ENCODE results near the gene SUGP2.

SUGP2 gene

GRCh38 chr19:19034204-19034624 lies 897 bp upstream of the SUGP2 start:
- Histone ChIP-seq H4K5ac (ENCODE audit: low read length) (no peak overlapping the region), H3K56ac (ENCODE audit: low read length) (peak overlapping the region; percentile 99), H3K23ac (ENCODE audit: low read length) (no peak overlapping the region), H3K4ac (ENCODE audit: low read depth, low read length) (peak overlapping the region; percentile 66), H3K27ac (ENCODE audit: low read depth, low read length) (peak overlapping the region; percentile 96), H3K9ac (ENCODE audit: low read length) (peak overlapping the region; percentile 86), H2BK120ac (ENCODE audit: low read depth, low read length) (no peak overlapping the region), H3K4me2 (ENCODE audit: low read length) (peak overlapping the region; percentile 90), H3K27me3 (ENCODE audit: insufficient read depth, low read length, poor library complexity) (no peaks in the 10 kb centered on the region), H3K18ac (ENCODE audit: low read length) (peak overlapping the region; percentile 29), H4K8ac (ENCODE audit: low read depth, low read length) (peak overlapping the region; percentile 30), H2BK15ac (replicated peaks; ENCODE audit: low read depth) (no peak overlapping the region), H3K36me3 (ENCODE audit: control insufficient read depth, insufficient read depth, low read length) (peaks cover 2% of the 10 kb centered on the region), H3K4me1 (ENCODE audit: control insufficient read depth, low read depth, low read length) (peaks cover 1% of the 10 kb centered on the region), H3K79me2 (ENCODE audit: control insufficient read depth, insufficient read depth, low read length) (peaks cover 45% of the 10 kb centered on the region), H3K79me1 (ENCODE audit: low read length) (peaks cover 14% of the 10 kb centered on the region), H2BK5ac (ENCODE audit: low read length) (peak overlapping the region; percentile 27), H3K4me3 (ENCODE audit: low read length) (peak overlapping the region; percentile 76), H2AK5ac (ENCODE audit: low read length) (peak overlapping the region; percentile 48)
- DNase-seq, result peak; percentile 90
- no CpG with 5 or more reads among the region's 10 CpGs for WGBS (ENCODE audit: extremely low coverage, insufficient coverage, low lambda C conversion rate)

DNA sequence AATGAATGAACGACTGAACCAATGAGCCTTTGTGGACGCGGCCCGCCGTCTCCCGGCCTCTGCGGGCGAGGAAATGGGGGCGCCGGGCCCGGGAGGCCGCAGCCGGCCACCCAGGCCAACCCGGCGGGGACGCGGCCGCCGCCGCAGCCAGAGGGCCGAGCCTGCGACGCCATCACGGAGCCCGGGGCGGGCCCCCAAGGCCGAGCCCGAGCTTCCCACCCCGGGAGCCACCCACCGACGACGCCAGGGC lies 216 bp downstream of the SUGP2 start:
- H4K5ac ChIP-seq (ENCODE audit: low read length), result no peak overlapping the region
- H4K8ac ChIP-seq (ENCODE audit: low read depth, low read length), result no peak overlapping the region
- H2BK15ac ChIP-seq (replicated peaks; ENCODE audit: low read depth), result no peak overlapping the region
- no CpG with 5 or more reads among the region's 32 CpGs for WGBS (ENCODE audit: extremely low coverage, insufficient coverage, low lambda C conversion rate)
- peak overlapping the region; percentile 92 for H3K56ac ChIP-seq (ENCODE audit: low read length)
- peaks cover 6% of the 10 kb centered on the region for H3K36me3 ChIP-seq (ENCODE audit: control insufficient read depth, insufficient read depth, low read length)
- no peaks in the 10 kb centered on the region for H3K27me3 ChIP-seq (ENCODE audit: insufficient read depth, low read length, poor library complexity)
- peaks cover 14% of the 10 kb centered on the region for H3K79me1 ChIP-seq (ENCODE audit: low read length)
- peak overlapping the region; percentile 90 for H3K9ac ChIP-seq (ENCODE audit: low read length)
- H3K4ac ChIP-seq (ENCODE audit: low read depth, low read length), result peak overlapping the region; percentile 40
- no peak overlapping the region for H2AK5ac ChIP-seq (ENCODE audit: low read length)
- H3K4me2 ChIP-seq (ENCODE audit: low read length), result peak overlapping the region; percentile 43
- peak overlapping the region; percentile 82 for H3K4me3 ChIP-seq (ENCODE audit: low read length)
- peaks cover 1% of the 10 kb centered on the region for H3K4me1 ChIP-seq (ENCODE audit: control insufficient read depth, low read depth, low read length)
- H3K23ac ChIP-seq (ENCODE audit: low read length), result no peak overlapping the region
- H3K79me2 ChIP-seq (ENCODE audit: control insufficient read depth, insufficient read depth, low read length), result peaks cover 41% of the 10 kb centered on the region
- H2BK120ac ChIP-seq (ENCODE audit: low read depth, low read length), result no peak overlapping the region
- DNase-seq, result no peak
- peak overlapping the region; percentile 75 for H3K18ac ChIP-seq (ENCODE audit: low read length)
- H3K27ac ChIP-seq (ENCODE audit: low read depth, low read length), result peak overlapping the region; percentile 78
- no peak overlapping the region for H2BK5ac ChIP-seq (ENCODE audit: low read length)

DNA sequence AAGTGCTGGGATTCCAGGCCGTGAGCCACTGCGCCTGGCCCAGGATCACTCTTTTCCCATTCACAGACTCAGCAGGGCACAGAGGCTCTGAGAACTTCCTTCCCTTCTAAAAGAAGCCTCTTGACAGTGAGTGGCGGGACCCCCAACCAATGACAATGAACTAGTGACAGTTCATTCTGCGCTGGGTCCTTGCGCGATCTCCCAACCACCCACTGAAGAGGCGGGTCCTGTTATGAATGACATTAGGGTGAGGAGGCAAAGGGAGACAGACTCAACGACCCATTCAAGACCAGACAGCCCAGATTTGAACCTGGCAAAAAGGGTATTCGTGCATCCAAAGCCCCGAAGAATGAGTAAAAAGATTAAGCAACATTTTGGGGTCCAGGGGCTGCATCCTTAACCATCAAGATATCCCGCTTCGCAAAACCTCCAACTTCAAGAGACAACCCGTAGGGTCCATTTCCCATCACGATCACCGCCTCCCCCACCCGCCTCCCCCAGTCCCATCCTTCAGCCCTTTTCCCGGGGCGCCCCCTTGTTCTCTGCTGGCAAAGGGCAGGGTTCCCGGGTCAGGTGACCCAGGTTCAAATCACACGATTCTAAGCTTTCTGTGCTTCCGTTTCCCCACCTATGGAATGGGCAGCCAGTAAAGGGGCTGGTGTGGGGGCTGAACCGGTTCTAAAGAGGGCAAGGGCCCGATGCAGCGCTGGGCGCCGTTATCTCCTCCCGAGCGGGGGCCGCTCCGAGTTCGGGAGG lies 719 bp downstream of the SUGP2 start:
- H2BK120ac ChIP-seq (ENCODE audit: low read depth, low read length), result no peak overlapping the region
- peak overlapping the region; percentile 90 for H3K9ac ChIP-seq (ENCODE audit: low read length)
- H4K5ac ChIP-seq (ENCODE audit: low read length), result no peak overlapping the region
- peak overlapping the region; percentile 92 for H3K56ac ChIP-seq (ENCODE audit: low read length)
- H3K79me2 ChIP-seq (ENCODE audit: control insufficient read depth, insufficient read depth, low read length), result peaks cover 38% of the 10 kb centered on the region
- H3K4me2 ChIP-seq (ENCODE audit: low read length), result peak overlapping the region; percentile 43
- peaks cover 1% of the 10 kb centered on the region for H3K4me1 ChIP-seq (ENCODE audit: control insufficient read depth, low read depth, low read length)
- H3K23ac ChIP-seq (ENCODE audit: low read length), result no peak overlapping the region
- no peak overlapping the region for H2BK15ac ChIP-seq (replicated peaks; ENCODE audit: low read depth)
- peaks cover 6% of the 10 kb centered on the region for H3K36me3 ChIP-seq (ENCODE audit: control insufficient read depth, insufficient read depth, low read length)
- peak overlapping the region; percentile 40 for H3K4ac ChIP-seq (ENCODE audit: low read depth, low read length)
- peak overlapping the region; percentile 82 for H3K4me3 ChIP-seq (ENCODE audit: low read length)
- H2AK5ac ChIP-seq (ENCODE audit: low read length), result no peak overlapping the region
- no CpG with 5 or more reads among the region's 31 CpGs for WGBS (ENCODE audit: extremely low coverage, insufficient coverage, low lambda C conversion rate)
- H3K27me3 ChIP-seq (ENCODE audit: insufficient read depth, low read length, poor library complexity), result no peaks in the 10 kb centered on the region
- peak overlapping the region; percentile 75 for H3K18ac ChIP-seq (ENCODE audit: low read length)
- peak; percentile 99 for DNase-seq
- H3K79me1 ChIP-seq (ENCODE audit: low read length), result peaks cover 11% of the 10 kb centered on the region
- peak overlapping the region; percentile 78 for H3K27ac ChIP-seq (ENCODE audit: low read depth, low read length)
- no peak overlapping the region for H4K8ac ChIP-seq (ENCODE audit: low read depth, low read length)
- H2BK5ac ChIP-seq (ENCODE audit: low read length), result no peak overlapping the region

GRCh38 chr19:19031891-19032290 lies 1.4 kb downstream of the SUGP2 start:
- no peak overlapping the region for H3K27ac ChIP-seq (ENCODE audit: low read depth, low read length)
- H3K4me3 ChIP-seq (ENCODE audit: low read length), result no peak overlapping the region
- peaks cover 32% of the 10 kb centered on the region for H3K79me2 ChIP-seq (ENCODE audit: control insufficient read depth, insufficient read depth, low read length)
- H2AK5ac ChIP-seq (ENCODE audit: low read length), result no peak overlapping the region
- H3K4me1 ChIP-seq (ENCODE audit: control insufficient read depth, low read depth, low read length), result peaks cover 1% of the 10 kb centered on the region
- no peak overlapping the region for H3K56ac ChIP-seq (ENCODE audit: low read length)
- peak overlapping the region; percentile 60 for H3K9ac ChIP-seq (ENCODE audit: low read length)
- peak overlapping the region; percentile 27 for H3K4me2 ChIP-seq (ENCODE audit: low read length)
- no peak overlapping the region for H2BK15ac ChIP-seq (replicated peaks; ENCODE audit: low read depth)
- H3K23ac ChIP-seq (ENCODE audit: low read length), result no peak overlapping the region
- peaks cover 11% of the 10 kb centered on the region for H3K79me1 ChIP-seq (ENCODE audit: low read length)
- no peak overlapping the region for H2BK120ac ChIP-seq (ENCODE audit: low read depth, low read length)
- H2BK5ac ChIP-seq (ENCODE audit: low read length), result no peak overlapping the region
- no peak overlapping the region for H3K4ac ChIP-seq (ENCODE audit: low read depth, low read length)
- H4K5ac ChIP-seq (ENCODE audit: low read length), result no peak overlapping the region
- DNase-seq, result no peak
- no peak overlapping the region for H4K8ac ChIP-seq (ENCODE audit: low read depth, low read length)
- no peaks in the 10 kb centered on the region for H3K27me3 ChIP-seq (ENCODE audit: insufficient read depth, low read length, poor library complexity)
- WGBS (ENCODE audit: extremely low coverage, insufficient coverage, low lambda C conversion rate), result no CpG with 5 or more reads among the region's 5 CpGs
- H3K18ac ChIP-seq (ENCODE audit: low read length), result no peak overlapping the region
- H3K36me3 ChIP-seq (ENCODE audit: control insufficient read depth, insufficient read depth, low read length), result peaks cover 6% of the 10 kb centered on the region

DNA sequence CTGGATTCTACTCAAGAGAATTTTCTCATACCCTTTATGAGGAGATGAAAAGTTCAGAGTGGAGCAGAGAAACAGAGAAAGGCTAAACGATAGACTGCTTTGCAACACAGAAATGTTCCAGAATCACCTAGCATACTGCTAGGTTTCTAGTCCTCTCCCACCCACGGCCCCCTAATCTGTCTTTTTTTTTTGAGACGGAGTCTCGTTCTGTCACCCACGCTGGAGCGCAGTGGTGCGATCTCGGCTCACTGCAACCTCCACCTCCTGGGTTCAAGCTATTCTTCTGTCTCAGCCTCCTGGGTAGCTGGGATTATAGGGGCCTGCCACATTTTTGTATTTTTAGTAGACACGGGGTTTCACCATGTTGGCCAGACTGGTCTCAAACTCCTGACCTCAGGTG lies 4.8 kb downstream of the SUGP2 start:
- peaks cover 13% of the 10 kb centered on the region for H3K79me1 ChIP-seq (ENCODE audit: low read length)
- DNase-seq, result no peak
- H4K8ac ChIP-seq (ENCODE audit: low read depth, low read length), result no peak overlapping the region
- no peak overlapping the region for H3K4me3 ChIP-seq (ENCODE audit: low read length)
- H2BK15ac ChIP-seq (replicated peaks; ENCODE audit: low read depth), result no peak overlapping the region
- H3K79me2 ChIP-seq (ENCODE audit: control insufficient read depth, insufficient read depth, low read length), result peaks cover 12% of the 10 kb centered on the region
- no peak overlapping the region for H2BK120ac ChIP-seq (ENCODE audit: low read depth, low read length)
- peaks cover 19% of the 10 kb centered on the region for H3K36me3 ChIP-seq (ENCODE audit: control insufficient read depth, insufficient read depth, low read length)
- no peak overlapping the region for H3K4me2 ChIP-seq (ENCODE audit: low read length)
- no peaks in the 10 kb centered on the region for H3K27me3 ChIP-seq (ENCODE audit: insufficient read depth, low read length, poor library complexity)
- H4K5ac ChIP-seq (ENCODE audit: low read length), result no peak overlapping the region
- H3K18ac ChIP-seq (ENCODE audit: low read length), result no peak overlapping the region
- no peak overlapping the region for H2AK5ac ChIP-seq (ENCODE audit: low read length)
- no peak overlapping the region for H3K56ac ChIP-seq (ENCODE audit: low read length)
- no CpG with 5 or more reads among the region's 9 CpGs for WGBS (ENCODE audit: extremely low coverage, insufficient coverage, low lambda C conversion rate)
- H3K4ac ChIP-seq (ENCODE audit: low read depth, low read length), result no peak overlapping the region
- H3K4me1 ChIP-seq (ENCODE audit: control insufficient read depth, low read depth, low read length), result peaks cover 1% of the 10 kb centered on the region
- H2BK5ac ChIP-seq (ENCODE audit: low read length), result no peak overlapping the region
- no peak overlapping the region for H3K9ac ChIP-seq (ENCODE audit: low read length)
- no peak overlapping the region for H3K23ac ChIP-seq (ENCODE audit: low read length)
- no peak overlapping the region for H3K27ac ChIP-seq (ENCODE audit: low read depth, low read length)

GRCh38 chr19:19027228-19027627 lies 6.1 kb downstream of the SUGP2 start:
- no peak for DNase-seq
- Histone ChIP-seq H3K4me2 (ENCODE audit: low read length) (no peak overlapping the region), H3K4ac (ENCODE audit: low read depth, low read length) (no peak overlapping the region), H3K27me3 (ENCODE audit: insufficient read depth, low read length, poor library complexity) (no peaks in the 10 kb centered on the region), H3K79me1 (ENCODE audit: low read length) (peaks cover 21% of the 10 kb centered on the region), H3K23ac (ENCODE audit: low read length) (no peak overlapping the region), H3K4me3 (ENCODE audit: low read length) (no peak overlapping the region), H4K8ac (ENCODE audit: low read depth, low read length) (no peak overlapping the region), H2BK5ac (ENCODE audit: low read length) (no peak overlapping the region), H3K18ac (ENCODE audit: low read length) (no peak overlapping the region), H3K27ac (ENCODE audit: low read depth, low read length) (no peak overlapping the region), H4K5ac (ENCODE audit: low read length) (no peak overlapping the region), H3K4me1 (ENCODE audit: control insufficient read depth, low read depth, low read length) (peaks cover 1% of the 10 kb centered on the region), H3K79me2 (ENCODE audit: control insufficient read depth, insufficient read depth, low read length) (peaks cover 22% of the 10 kb centered on the region), H2BK120ac (ENCODE audit: low read depth, low read length) (no peak overlapping the region), H2BK15ac (replicated peaks; ENCODE audit: low read depth) (no peak overlapping the region), H3K56ac (ENCODE audit: low read length) (no peak overlapping the region), H3K9ac (ENCODE audit: low read length) (no peak overlapping the region), H3K36me3 (ENCODE audit: control insufficient read depth, insufficient read depth, low read length) (peaks cover 26% of the 10 kb centered on the region), H2AK5ac (ENCODE audit: low read length) (no peak overlapping the region)
- no CpG with 5 or more reads among the region's 4 CpGs for WGBS (ENCODE audit: extremely low coverage, insufficient coverage, low lambda C conversion rate)
